SK-N-SH treated with all-trans-retinoic acid at 6 μM for 48 hours (cell line): ENCODE data around the gene SLC25A26.

Experiments
- ATAC-seq: fragments of 200-7000 bp; cut with Tn5 transposase; 3 replicates; pipeline ENCODE4 v1.9.1; 2020; ENCODE audit warnings: mild to moderate bottlenecking, moderate library complexity
- ARNTL ChIP-seq: fragments of 450-650 bp; formaldehyde crosslinking; IDR thresholded peaks from 2 replicates; pipeline ENCODE4 v1.5.0; 2020; ENCODE audit warnings: low read depth, mild to moderate bottlenecking, moderate library complexity, borderline replicate concordance
- BACH2 ChIP-seq: fragments of 250-450 bp; sonication (Bioruptor Pico); IDR thresholded peaks from 2 replicates; pipeline ENCODE4 v1.9.0; 2021; ENCODE audit warnings: mild to moderate bottlenecking, borderline replicate concordance
- CSRNP3 ChIP-seq: fragments of 250-450 bp; sonication (Bioruptor Pico); IDR thresholded peaks from 2 replicates; pipeline ENCODE4 v1.5.1; 2021; ENCODE audit warnings: mild to moderate bottlenecking, moderate library complexity
- ESRRG ChIP-seq: fragments of 250-450 bp; sonication (Bioruptor Pico); IDR thresholded peaks from 2 replicates; pipeline ENCODE4 v1.6.1; 2021; ENCODE audit warnings: mild to moderate bottlenecking
- ISL1 ChIP-seq: fragments of 250-450 bp; sonication (Bioruptor Pico); IDR thresholded peaks from 2 replicates; pipeline ENCODE4 v2.1.2; 2022; ENCODE audit warnings: mild to moderate bottlenecking, moderate library complexity
- OSR1 ChIP-seq: fragments of 250-450 bp; sonication (Bioruptor Pico); IDR thresholded peaks from 2 replicates; pipeline ENCODE4 v1.8.0; 2022; ENCODE audit warnings: moderate library complexity, mild to moderate bottlenecking, inconsistent platforms
- PATZ1 ChIP-seq: fragments of 250-450 bp; sonication (Bioruptor Pico); IDR thresholded peaks from 2 replicates; pipeline ENCODE4 v1.8.0; 2020; ENCODE audit warnings: mild to moderate bottlenecking, moderate library complexity, borderline replicate concordance
- POU6F1 ChIP-seq: fragments of 250-450 bp; sonication (Bioruptor Pico); IDR thresholded peaks from 2 replicates; pipeline ENCODE4 v1.8.0; 2021; ENCODE audit warnings: low read depth, mild to moderate bottlenecking, moderate library complexity, borderline replicate concordance
- PPARA ChIP-seq: fragments of 250-450 bp; sonication (Bioruptor Pico); IDR thresholded peaks from 2 replicates; pipeline ENCODE4 v1.5.0; 2020; ENCODE audit warnings: mild to moderate bottlenecking, borderline replicate concordance
- RARB ChIP-seq: fragments of 250-450 bp; sonication (Bioruptor Pico); IDR thresholded peaks from 2 replicates; pipeline ENCODE4 v1.8.0; 2021; ENCODE audit warnings: mild to moderate bottlenecking, moderate library complexity
- TCF4 ChIP-seq: fragments of 250-450 bp; sonication (Bioruptor Pico); IDR thresholded peaks from 2 replicates; pipeline ENCODE4 v1.8.0; 2021; ENCODE audit warnings: mild to moderate bottlenecking, moderate library complexity, borderline replicate concordance
- TOX ChIP-seq: fragments of 250-450 bp; sonication (Bioruptor Pico); IDR thresholded peaks from 2 replicates; pipeline ENCODE4 v1.8.0; 2021; ENCODE audit warnings: mild to moderate bottlenecking, moderate library complexity, borderline replicate concordance
- TSHZ2 ChIP-seq: fragments of 250-450 bp; sonication (Bioruptor Pico); IDR thresholded peaks from 2 replicates; pipeline ENCODE4 v1.5.0; 2020; ENCODE audit warnings: mild to moderate bottlenecking, moderate library complexity
- ZC3H10 ChIP-seq: fragments of 250-450 bp; sonication (Bioruptor Pico); IDR thresholded peaks from 2 replicates; pipeline ENCODE4 v1.5.1; 2021; ENCODE audit warnings: mild to moderate bottlenecking, moderate library complexity
- ZFP3 ChIP-seq: fragments of 250-450 bp; sonication (Bioruptor Pico); IDR thresholded peaks from 2 replicates; pipeline ENCODE4 v1.5.0; 2020; ENCODE audit warnings: mild to moderate bottlenecking, moderate library complexity
- ZNF565 ChIP-seq: fragments of 450-650 bp; formaldehyde crosslinking; conservative IDR thresholded peaks from 2 replicates; pipeline ENCODE4 v1.5.0; 2020; ENCODE audit warnings: low read depth, mild to moderate bottlenecking, moderate library complexity
- ZNF70 ChIP-seq: fragments of 450-650 bp; formaldehyde crosslinking; IDR thresholded peaks from 2 replicates; pipeline ENCODE4 v1.5.0; 2020; ENCODE audit warnings: mild to moderate bottlenecking, moderate library complexity

Gene SLC25A26

GRCh38 chr3:66363148-66363547, 142.3 kb downstream of the SLC25A26 start:
- no peak for TF ChIP-seq ZNF70 (CRISPR knock-in tag)
- no peak for TF ChIP-seq BACH2 (CRISPR knock-in tag)
- TF ChIP-seq TSHZ2 (CRISPR knock-in tag), result no peak
- TF ChIP-seq POU6F1 (CRISPR knock-in tag), result no peak
- no peak for ATAC-seq

GRCh38 chr3:66365080-66365479, 144.3 kb downstream of the SLC25A26 start:
- TF ChIP-seq ZC3H10 (CRISPR knock-in tag) (no peak), ZNF565 (CRISPR knock-in tag) (no peak), BACH2 (CRISPR knock-in tag) (no peak), PPARA (no peak), TOX (CRISPR knock-in tag) (no peak), ESRRG (CRISPR knock-in tag) (no peak), ZFP3 (CRISPR knock-in tag) (no peak), PATZ1 (no peak)

GRCh38 chr3:66366747-66367146, 145.9 kb downstream of the SLC25A26 start:
- ATAC-seq, result no peak
- TF ChIP-seq OSR1 (CRISPR knock-in tag) (no peak), ZFP3 (CRISPR knock-in tag) (no peak), POU6F1 (CRISPR knock-in tag) (no peak), ZC3H10 (CRISPR knock-in tag) (no peak), CSRNP3 (CRISPR knock-in tag) (no peak), TCF4 (CRISPR knock-in tag) (no peak), ISL1 (no peak), ZNF565 (CRISPR knock-in tag) (no peak), TSHZ2 (CRISPR knock-in tag) (no peak), ARNTL (no peak), BACH2 (CRISPR knock-in tag) (no peak), RARB (CRISPR knock-in tag) (no peak)

More at GRCh38 chr3:66365080-66365479, 144.3 kb downstream of the SLC25A26 start:
- no peak for ATAC-seq
